HepG2 (cell line): ENCODE data around the gene RAX. TPM values are rescaled to one million over a fixed set of nuclear protein-coding genes. Genes with fewer than 3 reads are reported as not detected.

Experiments used
- ATAC-seq: fragments of 200-7000 bp; cut with Tn5 transposase; 3 replicates; pipeline ENCODE4 v1.9.1; 2020; ENCODE audit warnings: mild to moderate bottlenecking, moderate library complexity
- BruUV-seq: library from RNA; stranded (reverse); fragments of 400-500 nt; replicated peaks from 2 replicates; lab custom pipeline; 2021; lab: Mats Ljungman, UMichigan
- CTCF ChIA-PET: fragments of 300-600 bp; formaldehyde crosslinking; extraction: SDS; loops from one replicate; lab custom pipeline; 2021; ENCODE audit warnings: low total read pairs, inconsistent platforms, low intra/inter-chr PET ratio; lab: Yijun Ruan, JAX
- POLR2A ChIA-PET: fragments of 350-600 bp; sonication (Branson Sonifier 250); formaldehyde crosslinking; loops from one replicate; lab custom pipeline; 2020; ENCODE audit warnings: antibody characterized with exemption, inconsistent platforms; lab: Yijun Ruan, JAX
- DNase-seq: peaks from one replicate; pipeline ENCODE4 v3.0.0-alpha.2; 2015; ENCODE audit warnings: low spot score
- FAIRE-seq: peaks from 3 replicates; lab custom pipeline; 2011; peaks lifted over from hg19 to GRCh38; lab: Jason Lieb, UNC
- H2AFZ ChIP-seq: one replicate; pipeline ENCODE4 v1.6.1; 2011; ENCODE audit warnings: low read length, inconsistent platforms
- H3K27ac ChIP-seq: fragments of 300-600 bp; 3 replicates; pipeline ENCODE4 v1.8.0; 2011; ENCODE audit warnings: mixed run types, mild to moderate bottlenecking, mixed read lengths, low read length, inconsistent platforms; ENCODE audit not compliant: insufficient read depth; ENCODE audit errors: extremely low read length
- H3K27me3 ChIP-seq, 2 experiments: fragments of 200-600 bp in 1 of 2; 2 replicates in 1 of 2; 3 replicates in 1 of 2; pipeline versions ENCODE4 v1.6.0 to v1.8.0; 2011; ENCODE audit warnings: low read length in 2 of 2, mild to moderate bottlenecking in 2 of 2, moderate library complexity in 2 of 2, inconsistent platforms in 1 of 2; ENCODE audit not compliant: insufficient read depth in 2 of 2, control insufficient read depth in 1 of 2
- H3K36me3 ChIP-seq, 2 experiments: fragments of 200-600 bp in 1 of 2; replicated peaks in 1 of 2; 2 replicates in 1 of 2; 3 replicates in 1 of 2; pipeline versions ENCODE4 v1.5.1 to v1.8.0; 2011; ENCODE audit warnings: low read length in 2 of 2, inconsistent platforms in 1 of 2; ENCODE audit not compliant: insufficient read depth in 2 of 2, control insufficient read depth in 1 of 2
- H3K4me1 ChIP-seq: 2 replicates; pipeline ENCODE4 v1.5.1; 2012; ENCODE audit warnings: low read length, inconsistent platforms; ENCODE audit not compliant: insufficient read depth
- H3K4me2 ChIP-seq: 2 replicates; pipeline ENCODE4 v1.6.0; 2011; ENCODE audit warnings: low read depth, low read length, inconsistent platforms
- H3K4me3 ChIP-seq, 3 experiments: fragments of 200-600 bp in 1 of 3; sonication (generic), shearing (Covaris generic) in 1 of 3; replicated peaks in 1 of 3; 2 replicates each; pipeline ENCODE4 v1.5.1; 2011 to 2016; ENCODE audit warnings: low read length in 3 of 3, inconsistent platforms in 2 of 3, low read depth in 2 of 3, mild to moderate bottlenecking in 2 of 3, control low read depth in 1 of 3, mixed read lengths in 1 of 3; ENCODE audit not compliant: insufficient read depth in 1 of 3
- H3K79me2 ChIP-seq: one replicate; pipeline ENCODE4 v1.6.1; 2011; ENCODE audit warnings: low read length, inconsistent platforms; ENCODE audit not compliant: insufficient read depth
- H3K9ac ChIP-seq: 2 replicates; pipeline ENCODE4 v1.6.0; 2011; ENCODE audit warnings: mild to moderate bottlenecking, low read depth, low read length, inconsistent platforms; ENCODE audit not compliant: insufficient read depth
- H3K9me3 ChIP-seq: 2 replicates; pipeline ENCODE4 v1.5.1; 2012; ENCODE audit warnings: mild to moderate bottlenecking, low read length
- H4K20me1 ChIP-seq: 2 replicates; pipeline ENCODE4 v1.6.0; 2011; ENCODE audit warnings: inconsistent platforms, mild to moderate bottlenecking, low read length, moderate library complexity; ENCODE audit not compliant: insufficient read depth
- ATF7 ChIP-seq, 2 experiments: fragments of 450-650 bp in 1 of 2; sonication (generic) in 1 of 2; formaldehyde crosslinking in 1 of 2; IDR thresholded peaks; 2 replicates each; pipeline versions ENCODE4 v1.4.0 to v1.6.1; 2016 to 2020; ENCODE audit warnings: antibody characterized with exemption in 1 of 2, mild to moderate bottlenecking in 1 of 2, missing genetic modification reagents in 1 of 2
- CEBPB ChIP-seq: IDR thresholded peaks from 2 replicates; pipeline ENCODE4 v1.6.1; 2011; ENCODE audit warnings: low read depth, low read length, improper control_type of control experiment, borderline replicate concordance
- MXD1 ChIP-seq: sonication (generic); formaldehyde crosslinking; IDR thresholded peaks from 2 replicates; pipeline ENCODE4 v1.4.0; 2020; ENCODE audit warnings: mild to moderate bottlenecking, missing genetic modification reagents
- NR2C2 ChIP-seq: sonication (generic); formaldehyde crosslinking; IDR thresholded peaks from 2 replicates; pipeline ENCODE4 v1.4.0; 2020; ENCODE audit warnings: missing genetic modification reagents, mild to moderate bottlenecking, moderate library complexity, borderline replicate concordance
- RELA ChIP-seq: sonication (generic); formaldehyde crosslinking; IDR thresholded peaks from 2 replicates; pipeline ENCODE4 v1.4.0; 2020; ENCODE audit warnings: missing genetic modification reagents
- SP1 ChIP-seq, 2 experiments: fragments of 450-650 bp in 1 of 2; sonication (generic) in 1 of 2; formaldehyde crosslinking in 1 of 2; IDR thresholded peaks; 2 replicates each; pipeline versions ENCODE4 v1.4.0 to v1.6.1; 2016 to 2020; ENCODE audit warnings: missing genetic modification reagents in 1 of 2
- WIZ ChIP-seq: sonication (generic); formaldehyde crosslinking; IDR thresholded peaks from 2 replicates; pipeline ENCODE4 v1.5.1; 2020; ENCODE audit warnings: mild to moderate bottlenecking, missing genetic modification reagents
- WGBS: methylation state at CpG from one replicate; pipeline ENCODE4 v1.1.6; 2017; ENCODE audit warnings: low lambda C conversion rate; 5-methylcytosine and 5-hydroxymethylcytosine counted together
- in situ Hi-C: cut with HindIII; loops from 2 replicates; pipeline ENCODE4 v1.10.0; 2017; ENCODE audit warnings: low pct_unique_long_range_greater_than_20kb; ENCODE audit not compliant: extremely low pct_ligation_motif_present
- intact Hi-C: fragments of 100-400 bp; cut with micrococcal nuclease; formaldehyde crosslinking; loops from one replicate; pipeline ENCODE4 v1.10.0; 2022; ENCODE audit not compliant: unreplicated experiment
- polyA plus RNA-seq, 8 experiments: library from polyadenylated mRNA; depleted of rRNA in 3 of 8; stranded (reverse) in 7 of 8; unstranded in 1 of 8; fragments of >200 nt; fragmentation: Illumina TruSeq in 4 of 8; extraction: Trizol in 4 of 8; gene quantifications; 2 replicates each; pipeline versions ENCODE4 v1.2.1 to v1.2.3, GENCODE V29; 2011 to 2016; ENCODE audit warnings: low read depth in 4 of 8, missing spikeins in 1 of 8, mixed read lengths in 1 of 8; ENCODE audit not compliant: insufficient read depth in 1 of 8
- total RNA-seq, 5 experiments: library from RNA; depleted of rRNA; stranded (reverse); fragments of >200 nt; fragmentation: Illumina TruSeq; extraction: Trizol; gene quantifications; 2 replicates each; pipeline ENCODE4 v1.2.3, GENCODE V29; 2016; ENCODE audit warnings: low read depth in 1 of 5

The RAX gene
- total and polyA plus RNA-seq, 2 of the 13 experiments (the other 11 are each of a cell fraction or from before 2014, with no cell fraction given): not detected

DNA sequence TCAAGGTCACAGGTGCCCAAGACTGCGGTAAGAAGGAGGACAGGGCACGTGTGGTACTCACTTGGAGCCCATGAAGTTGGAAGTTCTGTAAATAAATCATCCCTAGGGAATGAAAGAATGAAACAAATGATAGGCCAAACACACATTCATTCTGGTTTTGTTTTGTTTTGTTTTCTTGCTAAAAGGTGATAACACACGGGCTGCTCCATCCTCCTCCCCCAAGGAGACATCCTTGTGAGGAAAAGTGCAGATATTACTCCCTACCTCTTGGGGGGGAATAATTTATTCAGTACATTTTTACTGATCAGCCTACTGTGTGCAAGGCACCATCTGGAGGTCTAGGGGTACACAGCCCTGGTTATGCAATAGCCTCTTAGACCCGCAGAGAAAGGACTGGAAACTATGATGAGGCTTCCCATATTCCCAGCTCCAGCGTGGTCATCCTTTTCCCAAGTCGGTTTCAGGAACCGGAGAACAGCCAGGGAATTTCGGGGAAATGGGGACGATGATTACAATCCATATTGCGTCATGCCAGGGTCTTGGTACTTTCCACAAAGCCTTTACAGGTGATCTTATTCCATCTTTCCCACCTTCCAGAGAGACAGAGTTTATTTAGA lies 6.3 kb downstream of the RAX start:
- Histone ChIP-seq H3K27me3 (peaks cover 9 to 71% of the 10 kb centered on the region in 2 experiments), H3K4me3 (no peak overlapping the region), H3K27ac (no peak overlapping the region), H3K79me2 (no peaks in the 10 kb centered on the region), H3K4me1 (no peaks in the 10 kb centered on the region), H3K36me3 (no peaks in the 10 kb centered on the region), H4K20me1 (no peaks in the 10 kb centered on the region), H3K9me3 (no peaks in the 10 kb centered on the region), H3K9ac (no peak overlapping the region), H3K4me2 (no peak overlapping the region), H2AFZ (no peak overlapping the region)
- DNase-seq (no peak), FAIRE-seq (no peak), ATAC-seq (no peak)
- CTCF ChIA-PET: no interaction called here
- 0 out of 2 replicates have a peak, but pooled peaks have one; percentile 6 for TF ChIP-seq CEBPB
- TF ChIP-seq SP1 (IDR thresholded peaks at IDR 0.05): no peak
- no peak for TF ChIP-seq SP1 (CRISPR knock-in tag; IDR thresholded peaks at IDR 0.05)
- 0 out of 2 replicates have a peak, but pooled peaks have one; percentile 11 for TF ChIP-seq ATF7 (IDR thresholded peaks at IDR 0.05)
- TF ChIP-seq ATF7 (CRISPR knock-in tag; IDR thresholded peaks at IDR 0.05): no peak
- intact Hi-C loops: no loop called here
- BruUV-seq: no TSS peak
- POLR2A ChIA-PET: no interaction called here
- WGBS: 20% methylated on average over 10 of the region's 10 CpGs
- in situ Hi-C loops: loop anchor here (10.0 kb wide), 1 partner anchor 182 kb away; no protein-coding TSS in a partner anchor

DNA sequence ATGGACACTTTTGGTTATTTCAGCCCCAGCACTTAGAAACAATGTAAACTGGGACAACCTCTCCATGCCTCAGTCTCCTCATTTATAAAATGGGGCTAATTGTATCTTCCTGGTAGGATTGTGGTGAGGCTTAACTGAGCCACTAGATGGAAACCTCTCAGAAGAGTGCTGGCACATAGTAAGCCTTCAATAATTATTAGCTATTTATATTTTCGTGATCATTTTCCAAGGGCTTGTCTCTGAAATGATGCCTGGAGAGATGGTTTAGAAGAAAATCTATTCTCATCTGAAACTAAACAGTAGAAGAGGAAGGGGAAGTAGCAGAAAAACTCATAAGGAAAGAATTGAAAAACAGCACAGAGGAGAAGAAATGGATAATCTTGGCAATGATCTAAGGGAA lies 6.8 kb downstream of the RAX start:
- POLR2A ChIA-PET: no interaction called here
- no peak for ATAC-seq
- BruUV-seq: no TSS peak
- H4K20me1 ChIP-seq: no peaks in the 10 kb centered on the region
- peaks cover 9 to 68% of the 10 kb centered on the region in 2 experiments for H3K27me3 ChIP-seq
- H3K36me3 ChIP-seq: no peaks in the 10 kb centered on the region
- intact Hi-C loops (no loop called here), in situ Hi-C loops (loop anchor here (10.0 kb wide), 1 partner anchor 182 kb away; no protein-coding TSS in a partner anchor)
- no peak overlapping the region for H2AFZ ChIP-seq
- no peak overlapping the region for H3K27ac ChIP-seq
- no peaks in the 10 kb centered on the region for H3K4me1 ChIP-seq
- DNase-seq: no peak
- WGBS: 3% methylated on average over 1 of the region's 1 CpG
- H3K9me3 ChIP-seq: no peaks in the 10 kb centered on the region
- CTCF ChIA-PET: no interaction called here
- no peak for TF ChIP-seq RELA (CRISPR knock-in tag)
- TF ChIP-seq MXD1 (CRISPR knock-in tag): no peak
- no peak for TF ChIP-seq NR2C2
- no peak for TF ChIP-seq WIZ
- no peak overlapping the region for H3K9ac ChIP-seq
- H3K79me2 ChIP-seq: no peaks in the 10 kb centered on the region
- H3K4me3 ChIP-seq: no peak overlapping the region
- no peak overlapping the region for H3K4me2 ChIP-seq
- FAIRE-seq: no peak
